IPS-15b (cell line): ENCODE results near the gene TPM1.

Experiments
- H3K27me3 ChIP-seq: one replicate; pipeline ENCODE4 v1.6.1; 2013; ENCODE audit warnings: low read length; ENCODE audit not compliant: control insufficient read depth, insufficient read depth
- H3K36me3 ChIP-seq: one replicate; pipeline ENCODE4 v1.6.1; 2013; ENCODE audit warnings: low read length; ENCODE audit not compliant: control insufficient read depth, insufficient read depth
- H3K4me1 ChIP-seq: one replicate; pipeline ENCODE4 v1.6.1; 2013; ENCODE audit warnings: mild to moderate bottlenecking, low read length; ENCODE audit not compliant: control insufficient read depth, insufficient read depth
- H3K4me3 ChIP-seq: one replicate; pipeline ENCODE4 v1.5.1; 2013; ENCODE audit warnings: low read depth, low read length
- H3K9ac ChIP-seq: one replicate; pipeline ENCODE4 v1.6.1; 2013; ENCODE audit warnings: low read depth, mild to moderate bottlenecking, low read length
- H3K9me3 ChIP-seq: one replicate; pipeline ENCODE4 v1.6.1; 2013; ENCODE audit warnings: mild to moderate bottlenecking, low read length; ENCODE audit not compliant: control insufficient read depth, insufficient read depth

TPM1 gene

DNA sequence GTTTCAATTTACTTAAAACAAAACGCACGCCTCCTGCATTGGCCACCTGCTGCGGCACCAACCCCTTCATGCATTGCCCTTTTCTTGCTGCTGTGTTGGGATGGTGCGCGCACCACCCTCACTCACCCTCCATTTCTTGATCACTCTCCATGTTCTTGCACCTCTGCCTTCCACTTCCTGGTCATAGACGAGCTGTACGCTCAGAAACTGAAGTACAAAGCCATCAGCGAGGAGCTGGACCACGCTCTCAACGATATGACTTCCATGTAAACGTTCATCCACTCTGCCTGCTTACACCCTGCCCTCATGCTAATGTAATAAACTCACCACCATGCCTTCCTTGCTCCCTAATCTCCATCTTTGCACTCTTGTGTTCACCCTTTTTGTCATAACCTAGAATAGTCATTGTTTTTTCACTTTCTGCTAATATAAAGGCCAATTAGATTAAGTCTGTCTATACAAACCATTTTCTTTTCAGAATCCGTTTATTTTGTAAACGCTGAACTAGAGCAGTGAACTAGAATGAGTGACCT is 21.4 kb downstream of the TPM1 start:
- Histone ChIP-seq H3K9me3 (no peaks in the 10 kb centered on the region), H3K4me1 (no peaks in the 10 kb centered on the region), H3K36me3 (peaks cover 67% of the 10 kb centered on the region), H3K27me3 (no peaks in the 10 kb centered on the region), H3K9ac (no peak overlapping the region), H3K4me3 (no peak overlapping the region)

DNA sequence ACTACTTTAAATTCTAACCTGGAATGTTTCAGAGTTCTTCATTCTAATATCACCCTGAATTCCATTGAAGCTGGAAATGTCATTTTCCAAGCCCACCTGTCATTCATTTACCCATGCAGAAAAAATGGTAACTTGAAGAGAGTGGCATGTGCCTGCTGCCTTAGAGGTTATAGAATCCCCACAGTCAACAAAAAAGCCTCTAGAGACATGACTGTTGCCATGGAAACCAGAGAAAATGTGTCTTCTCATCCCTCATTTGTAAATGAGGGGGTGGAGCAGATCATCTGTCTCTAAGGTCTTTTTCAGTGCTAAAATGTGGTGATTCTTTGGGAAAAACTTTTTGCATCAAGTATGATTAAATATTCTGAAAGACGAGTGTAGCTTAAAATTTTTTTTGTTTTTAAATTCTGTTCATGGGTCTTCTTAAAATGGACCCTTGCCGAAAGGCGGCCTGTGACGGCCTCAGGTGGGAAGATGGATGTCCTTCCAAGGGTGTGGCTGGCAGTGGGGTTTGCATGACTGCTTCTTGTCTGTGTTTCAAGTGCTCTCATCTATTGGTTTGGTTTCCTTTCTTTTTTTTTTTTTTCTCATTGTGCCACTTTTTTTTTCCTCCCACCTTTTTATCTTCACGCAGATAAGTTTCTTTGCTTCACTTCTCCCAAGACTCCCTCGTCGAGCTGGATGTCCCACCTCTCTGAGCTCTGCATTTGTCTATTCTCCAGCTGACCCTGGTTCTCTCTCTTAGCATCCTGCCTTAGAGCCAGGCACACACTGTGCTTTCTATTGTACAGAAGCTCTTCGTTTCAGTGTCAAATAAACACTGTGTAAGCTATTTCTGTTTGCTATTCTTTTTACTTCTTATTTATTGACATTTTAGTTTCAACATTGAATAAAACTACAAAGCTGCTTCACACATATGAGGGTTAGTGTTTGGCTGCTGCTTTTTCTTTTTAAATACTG is 23.0 kb downstream of the TPM1 start:
- H3K4me1 ChIP-seq: no peaks in the 10 kb centered on the region
- H3K4me3 ChIP-seq: no peak overlapping the region
- no peak overlapping the region for H3K9ac ChIP-seq
- H3K27me3 ChIP-seq: no peaks in the 10 kb centered on the region
- peaks cover 55% of the 10 kb centered on the region for H3K36me3 ChIP-seq
- no peaks in the 10 kb centered on the region for H3K9me3 ChIP-seq

DNA sequence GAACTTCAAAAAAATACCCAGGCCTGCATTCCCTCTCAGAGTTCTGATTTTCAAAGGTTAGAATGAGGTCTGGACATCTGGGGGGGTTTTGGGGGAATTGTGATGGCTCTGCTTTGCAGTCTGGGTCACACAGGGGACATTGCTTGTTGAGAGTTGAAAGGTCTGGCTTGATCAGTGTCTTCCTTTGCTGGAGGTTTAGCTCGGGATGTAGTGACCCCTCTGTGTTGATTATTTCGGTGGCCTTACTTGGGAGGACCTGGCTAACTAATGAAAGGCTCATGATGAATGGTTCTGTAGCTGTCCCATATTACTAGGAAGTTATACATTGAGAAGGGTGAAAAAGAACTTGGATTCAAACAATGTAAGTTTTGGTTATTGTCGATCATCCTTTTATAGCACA is 23.7 kb downstream of the TPM1 start:
- no peaks in the 10 kb centered on the region for H3K9me3 ChIP-seq
- peaks cover 50% of the 10 kb centered on the region for H3K36me3 ChIP-seq
- H3K27me3 ChIP-seq: no peaks in the 10 kb centered on the region
- H3K4me1 ChIP-seq: no peaks in the 10 kb centered on the region
- no peak overlapping the region for H3K9ac ChIP-seq
- H3K4me3 ChIP-seq: no peak overlapping the region

DNA sequence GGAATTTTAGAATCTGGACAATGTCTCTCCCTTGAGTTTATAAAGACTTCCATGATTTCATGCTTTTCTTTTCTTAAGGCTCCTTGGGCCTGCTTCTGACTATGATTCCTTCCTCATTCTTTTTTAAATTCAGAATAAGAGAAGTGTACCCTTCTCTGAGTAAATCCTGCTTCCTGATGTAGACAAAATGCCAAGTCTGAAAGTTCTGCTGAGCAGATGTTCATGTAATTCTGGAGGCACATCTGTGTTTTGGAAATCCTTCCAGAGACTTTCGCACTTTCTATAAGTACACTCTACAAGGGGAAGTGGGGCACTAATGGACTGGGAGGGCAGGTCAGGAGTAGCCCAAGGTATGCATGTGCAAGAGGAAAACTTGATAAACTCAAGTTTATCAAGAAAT is 24.8 kb downstream of the TPM1 start:
- Histone ChIP-seq H3K27me3 (no peaks in the 10 kb centered on the region), H3K36me3 (peaks cover 41% of the 10 kb centered on the region), H3K9me3 (no peaks in the 10 kb centered on the region), H3K4me1 (no peaks in the 10 kb centered on the region), H3K9ac (no peak overlapping the region), H3K4me3 (no peak overlapping the region)

DNA sequence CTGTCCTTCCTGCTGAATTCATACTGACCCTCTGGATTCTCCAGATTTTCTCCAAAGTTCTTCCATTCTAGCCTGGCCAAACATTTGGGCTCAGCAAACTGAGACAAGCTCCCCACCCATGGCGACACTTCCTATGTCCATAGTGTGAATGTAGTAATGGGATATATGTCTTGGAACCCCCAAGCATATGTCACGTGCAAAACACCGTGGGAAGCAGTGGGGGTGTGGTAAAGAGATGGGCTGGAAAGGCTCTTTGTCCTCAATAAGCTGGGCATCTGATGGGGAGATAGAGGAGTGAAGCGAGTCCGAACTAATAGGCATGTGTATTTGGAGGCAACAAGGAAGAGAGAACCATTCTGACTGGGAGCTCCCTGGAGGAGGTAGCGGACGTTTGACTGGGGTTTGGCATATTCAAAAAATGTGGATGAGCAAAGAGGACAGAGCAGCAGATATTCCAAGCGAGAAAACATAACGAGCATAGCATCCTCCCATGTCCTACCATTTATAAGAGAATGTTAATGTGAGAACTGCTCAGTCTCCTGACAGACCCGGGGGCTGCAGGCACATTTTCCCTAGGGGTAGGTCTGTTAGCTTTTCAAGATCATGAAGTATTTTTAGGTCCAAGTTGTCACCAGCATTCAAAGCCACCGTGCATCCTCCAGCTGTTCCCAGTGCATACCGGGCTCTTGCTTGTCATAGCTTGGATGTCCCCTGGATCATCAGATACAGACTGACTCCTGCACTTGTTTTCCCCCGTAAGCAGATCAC is 25.6 kb downstream of the TPM1 start:
- Histone ChIP-seq H3K9ac (no peak overlapping the region), H3K27me3 (no peaks in the 10 kb centered on the region), H3K36me3 (peaks cover 35% of the 10 kb centered on the region)

DNA sequence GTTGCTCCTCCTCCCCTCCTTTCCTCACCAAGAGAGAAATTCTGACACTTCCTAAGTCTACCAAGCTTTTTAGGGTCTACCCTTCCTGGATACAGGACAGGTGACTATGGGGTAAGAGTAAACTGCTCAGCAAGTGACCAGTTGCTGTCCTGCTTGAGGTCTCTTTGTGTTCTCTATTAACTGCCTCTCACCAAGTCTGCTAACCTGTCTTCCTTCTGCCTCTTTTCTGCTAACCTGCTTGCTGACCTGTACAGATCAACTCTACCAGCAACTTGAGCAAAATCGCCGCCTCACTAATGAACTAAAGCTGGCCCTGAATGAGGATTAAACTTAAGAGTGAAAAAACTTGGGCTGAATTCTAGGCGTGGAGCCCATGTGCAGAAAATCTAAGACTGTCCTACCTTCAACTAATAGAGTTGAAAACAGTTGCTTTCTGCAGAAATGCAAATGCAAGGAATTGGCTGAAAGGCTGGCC is 27.1 kb downstream of the TPM1 start:
- Histone ChIP-seq H3K27me3 (no peaks in the 10 kb centered on the region), H3K9ac (no peak overlapping the region), H3K9me3 (no peaks in the 10 kb centered on the region), H3K4me3 (no peak overlapping the region), H3K36me3 (peaks cover 22% of the 10 kb centered on the region), H3K4me1 (no peaks in the 10 kb centered on the region)

More for the DNA sequence above, 25.6 kb downstream of the TPM1 start:
- Histone ChIP-seq H3K4me1 (no peaks in the 10 kb centered on the region), H3K4me3 (no peak overlapping the region), H3K9me3 (no peaks in the 10 kb centered on the region)

DNA sequence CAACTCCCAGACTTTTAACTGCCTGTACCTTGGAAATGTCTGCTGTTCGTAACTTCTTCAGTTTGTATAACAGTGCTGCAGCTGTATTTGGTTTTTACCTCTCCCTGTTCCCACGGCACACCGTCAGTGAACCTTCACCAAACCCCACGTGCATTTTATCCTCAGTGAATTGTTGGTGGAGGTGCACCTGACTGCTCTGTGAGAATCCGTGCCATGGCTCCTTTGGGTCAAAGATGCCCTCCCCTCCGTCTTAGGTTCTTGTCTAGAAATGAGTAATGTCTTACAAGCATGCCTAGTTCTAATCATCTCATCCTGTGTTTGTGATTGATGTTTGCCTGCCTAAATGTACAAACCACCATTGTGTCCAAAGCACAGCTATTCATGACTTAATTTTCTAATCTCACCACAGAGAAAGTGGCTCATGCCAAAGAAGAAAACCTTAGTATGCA is 28.2 kb downstream of the TPM1 start:
- H3K4me1 ChIP-seq: peaks cover 6% of the 10 kb centered on the region
- H3K4me3 ChIP-seq: no peak overlapping the region
- no peak overlapping the region for H3K9ac ChIP-seq
- no peaks in the 10 kb centered on the region for H3K9me3 ChIP-seq
- H3K27me3 ChIP-seq: no peaks in the 10 kb centered on the region
- H3K36me3 ChIP-seq: peaks cover 22% of the 10 kb centered on the region

DNA sequence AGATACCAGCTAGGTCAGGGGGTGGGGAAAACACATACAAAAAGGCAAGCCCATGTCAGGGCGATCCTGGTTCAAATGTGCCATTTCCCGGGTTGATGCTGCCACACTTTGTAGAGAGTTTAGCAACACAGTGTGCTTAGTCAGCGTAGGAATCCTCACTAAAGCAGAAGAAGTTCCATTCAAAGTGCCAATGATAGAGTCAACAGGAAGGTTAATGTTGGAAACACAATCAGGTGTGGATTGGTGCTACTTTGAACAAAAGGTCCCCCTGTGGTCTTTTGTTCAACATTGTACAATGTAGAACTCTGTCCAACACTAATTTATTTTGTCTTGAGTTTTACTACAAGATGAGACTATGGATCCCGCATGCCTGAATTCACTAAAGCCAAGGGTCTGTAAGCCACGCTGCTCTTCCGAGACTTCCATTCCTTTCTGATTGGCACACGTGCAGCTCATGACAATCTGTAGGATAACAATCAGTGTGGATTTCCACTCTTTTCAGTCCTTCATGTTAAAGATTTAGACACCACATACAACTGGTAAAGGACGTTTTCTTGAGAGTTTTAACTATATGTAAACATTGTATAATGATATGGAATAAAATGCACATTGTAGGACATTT is 28.9 kb downstream of the TPM1 start:
- H3K9ac ChIP-seq: no peak overlapping the region
- H3K4me1 ChIP-seq: peaks cover 13% of the 10 kb centered on the region
- H3K4me3 ChIP-seq: no peak overlapping the region
- peaks cover 22% of the 10 kb centered on the region for H3K36me3 ChIP-seq
- no peaks in the 10 kb centered on the region for H3K27me3 ChIP-seq
- H3K9me3 ChIP-seq: no peaks in the 10 kb centered on the region

DNA sequence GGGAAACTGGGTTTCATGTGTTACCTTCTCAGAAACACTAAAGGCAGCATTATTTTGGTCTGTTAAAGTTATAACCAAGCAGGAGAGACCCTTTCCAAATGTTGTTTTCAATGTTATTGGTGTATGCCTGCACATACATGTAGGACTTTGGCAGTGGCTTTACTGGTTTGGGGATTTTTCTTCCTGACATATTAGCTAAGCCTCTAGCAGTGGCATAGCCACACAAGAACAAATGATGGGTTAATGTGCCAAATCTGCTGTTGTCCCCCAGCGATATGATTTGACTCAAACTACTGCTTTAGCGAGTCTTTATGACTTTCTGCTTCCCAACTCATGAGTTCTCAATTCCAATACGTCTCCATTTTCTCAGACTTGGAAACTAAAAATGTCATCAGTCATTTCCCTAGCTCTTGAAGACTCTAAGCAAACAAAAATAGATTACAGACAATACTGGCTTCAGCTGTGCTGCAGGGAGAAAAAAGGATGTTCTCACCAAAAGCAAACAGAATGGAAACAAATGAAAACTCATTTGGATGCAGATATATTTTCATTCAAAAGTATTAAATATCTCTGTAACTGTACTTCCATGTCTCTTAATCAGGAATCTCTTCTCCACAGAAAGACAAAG is 29.6 kb downstream of the TPM1 start:
- H3K9me3 ChIP-seq: no peaks in the 10 kb centered on the region
- peaks cover 21% of the 10 kb centered on the region for H3K4me1 ChIP-seq
- no peak overlapping the region for H3K4me3 ChIP-seq
- peaks cover 22% of the 10 kb centered on the region for H3K36me3 ChIP-seq
- no peaks in the 10 kb centered on the region for H3K27me3 ChIP-seq
- no peak overlapping the region for H3K9ac ChIP-seq

DNA sequence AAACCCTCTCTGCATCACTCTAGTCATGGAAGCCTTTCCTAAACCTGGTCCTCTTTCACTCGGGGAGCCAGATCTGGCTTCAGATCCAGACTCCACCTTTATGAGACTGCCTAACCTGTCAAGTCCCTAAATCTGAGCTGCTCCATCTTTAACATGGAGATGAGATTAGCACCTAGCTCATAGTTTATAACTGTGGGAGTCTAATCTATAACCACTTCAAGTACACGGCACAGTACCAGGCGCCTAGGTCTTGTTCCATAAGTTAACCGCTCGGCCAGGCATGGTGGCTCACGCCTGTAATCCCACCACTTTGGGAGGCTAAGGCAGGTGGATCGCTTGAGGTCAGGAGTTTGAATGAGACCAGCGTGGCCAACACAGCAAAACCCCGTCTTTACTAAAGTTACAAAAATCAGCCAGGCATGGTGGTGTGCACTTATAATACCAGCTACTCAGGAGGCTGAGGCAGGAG is 30.3 kb downstream of the TPM1 start:
- H3K9ac ChIP-seq: no peak overlapping the region
- H3K36me3 ChIP-seq: peaks cover 15% of the 10 kb centered on the region
- H3K4me1 ChIP-seq: peaks cover 26% of the 10 kb centered on the region
- H3K4me3 ChIP-seq: no peak overlapping the region
- H3K27me3 ChIP-seq: no peaks in the 10 kb centered on the region
- H3K9me3 ChIP-seq: no peaks in the 10 kb centered on the region
